Panc1 (cell line): ENCODE results near the gene FAM151A. TPM values are rescaled to one million over a fixed set of nuclear protein-coding genes. Genes with fewer than 3 reads are reported as not detected.

Experiments
- ATAC-seq: fragments of 200-7000 bp; cut with Tn5 transposase; 2 replicates; pipeline ENCODE4 v1.9.1; 2020; ENCODE audit warnings: mild to moderate bottlenecking, moderate library complexity
- BruUV-seq: library from RNA; stranded (reverse); fragments of 400-500 nt; replicated peaks from 2 replicates; lab custom pipeline; 2021; lab: Mats Ljungman, UMichigan
- CTCF ChIA-PET: fragments of 300-600 bp; sonication (Branson Sonifier 250); formaldehyde crosslinking; loops from one replicate; lab custom pipeline; 2022; ENCODE audit warnings: antibody characterized with exemption; lab: Charles Lee
- POLR2A ChIA-PET: fragments of 300-600 bp; sonication (Branson Sonifier 250); formaldehyde crosslinking; loops from one replicate; lab custom pipeline; 2022; ENCODE audit warnings: antibody characterized with exemption; lab: Charles Lee
- DNase-seq: peaks from one replicate; pipeline ENCODE4 v3.0.0-alpha.2; 2010; ENCODE audit warnings: low read depth, low spot score
- H3K27ac ChIP-seq: 2 replicates; pipeline ENCODE4 v1.5.1; 2011; ENCODE audit warnings: mild to moderate bottlenecking, low read length, inconsistent platforms
- H3K27me3 ChIP-seq: fragments of 200-500 bp; sonication (Bioruptor generic); 2 replicates; pipeline ENCODE4 v1.6.0; 2014; ENCODE audit warnings: low read length, inconsistent platforms; ENCODE audit not compliant: control insufficient read depth, insufficient read depth
- H3K36me3 ChIP-seq: fragments of 200-500 bp; sonication (Bioruptor generic); 2 replicates; pipeline ENCODE4 v1.5.1; 2014; ENCODE audit warnings: inconsistent platforms, mild to moderate bottlenecking, low read length, moderate library complexity; ENCODE audit not compliant: control insufficient read depth, insufficient read depth
- H3K4me1 ChIP-seq: 2 replicates; pipeline ENCODE4 v1.5.1; 2011; ENCODE audit warnings: inconsistent platforms, mild to moderate bottlenecking, low read length, moderate library complexity; ENCODE audit not compliant: control insufficient read depth, insufficient read depth
- H3K4me3 ChIP-seq, 2 experiments: 2 replicates each; pipeline ENCODE4 v1.5.1; 2011 to 2012; ENCODE audit warnings: low read depth in 2 of 2, low read length in 2 of 2, mild to moderate bottlenecking in 2 of 2, inconsistent platforms in 1 of 2, moderate library complexity in 1 of 2
- H3K9me3 ChIP-seq: fragments of 200-500 bp; sonication (Bioruptor generic); 2 replicates; pipeline ENCODE4 v1.5.1; 2014; ENCODE audit warnings: low read depth, mild to moderate bottlenecking, inconsistent platforms, low read length, moderate library complexity; ENCODE audit not compliant: control insufficient read depth, insufficient read depth
- CTCF ChIP-seq: fragments of 450-650 bp; IDR thresholded peaks from 2 replicates; pipeline ENCODE4 v1.5.1; 2017; ENCODE audit warnings: mild to moderate bottlenecking
- POLR2AphosphoS5 ChIP-seq: IDR thresholded peaks from 2 replicates; pipeline ENCODE4 v1.6.1; 2012; ENCODE audit warnings: mild to moderate bottlenecking, low read depth, low read length, moderate library complexity
- SIN3A ChIP-seq: IDR thresholded peaks from 2 replicates; pipeline ENCODE4 v1.6.1; 2012; ENCODE audit warnings: low read depth, mild to moderate bottlenecking, low read length, moderate library complexity, borderline replicate concordance; ENCODE audit not compliant: insufficient read depth
- TCF7L2 ChIP-seq: IDR thresholded peaks from 2 replicates; pipeline ENCODE4 v1.6.1; 2011; ENCODE audit warnings: mild to moderate bottlenecking, low read depth, low read length, inconsistent platforms
- in situ Hi-C: cut with HindIII; loops from 2 replicates; pipeline ENCODE4 v1.10.0; 2016; ENCODE audit warnings: low sequenced_read_pairs, low pct_unique_long_range_greater_than_20kb
- intact Hi-C: fragments of 100-400 bp; cut with micrococcal nuclease; formaldehyde crosslinking; loops from one replicate; pipeline ENCODE4 v1.10.0; 2022; ENCODE audit not compliant: unreplicated experiment
- total RNA-seq: library from RNA; stranded (reverse); gene quantifications from one replicate; pipeline ENCODE4 v1.2.1, GENCODE V29; 2021; ENCODE audit not compliant: unreplicated experiment
- TF ChIP-seq, protein P1 (sequence below), 2 experiments: IDR thresholded peaks; 2 replicates each; pipeline ENCODE4 v1.6.1; 2011 to 2012; ENCODE audit warnings: low read depth in 2 of 2, control low read depth in 1 of 2, low read length in 1 of 2, mild to moderate bottlenecking in 1 of 2, moderate library complexity in 1 of 2; ENCODE audit not compliant: insufficient read depth in 1 of 2

The FAM151A gene
- total RNA-seq, 1 experiment from 2014 or later: not detected

- no peaks in the 10 kb centered on the region for H3K36me3 ChIP-seq
- no peaks in the 10 kb centered on the region for H3K4me1 ChIP-seq
- DNase-seq (no peak), ATAC-seq (no peak)
- ChIA-PET POLR2A (no interaction called here), CTCF (no interaction called here)
- BruUV-seq: no TSS peak
- no peaks in the 10 kb centered on the region for H3K27me3 ChIP-seq
- no peak overlapping the region for H3K4me3 ChIP-seq
- intact Hi-C loops: no loop called here
- H3K27ac ChIP-seq: no peak overlapping the region
- in situ Hi-C loops: no loop called here
- H3K9me3 ChIP-seq: no peaks in the 10 kb centered on the region
- TF ChIP-seq, protein P1, sequence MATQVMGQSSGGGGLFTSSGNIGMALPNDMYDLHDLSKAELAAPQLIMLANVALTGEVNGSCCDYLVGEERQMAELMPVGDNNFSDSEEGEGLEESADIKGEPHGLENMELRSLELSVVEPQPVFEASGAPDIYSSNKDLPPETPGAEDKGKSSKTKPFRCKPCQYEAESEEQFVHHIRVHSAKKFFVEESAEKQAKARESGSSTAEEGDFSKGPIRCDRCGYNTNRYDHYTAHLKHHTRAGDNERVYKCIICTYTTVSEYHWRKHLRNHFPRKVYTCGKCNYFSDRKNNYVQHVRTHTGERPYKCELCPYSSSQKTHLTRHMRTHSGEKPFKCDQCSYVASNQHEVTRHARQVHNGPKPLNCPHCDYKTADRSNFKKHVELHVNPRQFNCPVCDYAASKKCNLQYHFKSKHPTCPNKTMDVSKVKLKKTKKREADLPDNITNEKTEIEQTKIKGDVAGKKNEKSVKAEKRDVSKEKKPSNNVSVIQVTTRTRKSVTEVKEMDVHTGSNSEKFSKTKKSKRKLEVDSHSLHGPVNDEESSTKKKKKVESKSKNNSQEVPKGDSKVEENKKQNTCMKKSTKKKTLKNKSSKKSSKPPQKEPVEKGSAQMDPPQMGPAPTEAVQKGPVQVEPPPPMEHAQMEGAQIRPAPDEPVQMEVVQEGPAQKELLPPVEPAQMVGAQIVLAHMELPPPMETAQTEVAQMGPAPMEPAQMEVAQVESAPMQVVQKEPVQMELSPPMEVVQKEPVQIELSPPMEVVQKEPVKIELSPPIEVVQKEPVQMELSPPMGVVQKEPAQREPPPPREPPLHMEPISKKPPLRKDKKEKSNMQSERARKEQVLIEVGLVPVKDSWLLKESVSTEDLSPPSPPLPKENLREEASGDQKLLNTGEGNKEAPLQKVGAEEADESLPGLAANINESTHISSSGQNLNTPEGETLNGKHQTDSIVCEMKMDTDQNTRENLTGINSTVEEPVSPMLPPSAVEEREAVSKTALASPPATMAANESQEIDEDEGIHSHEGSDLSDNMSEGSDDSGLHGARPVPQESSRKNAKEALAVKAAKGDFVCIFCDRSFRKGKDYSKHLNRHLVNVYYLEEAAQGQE (IDR thresholded peaks at IDR 0.05; ENCODE audit: insufficient read depth in 1 of 2, low read depth in 2 of 2, low read length in 1 of 2): no peak
- TF ChIP-seq TCF7L2: no peak
- no peak for TF ChIP-seq POLR2AphosphoS5
- TF ChIP-seq SIN3A: no peak
- TF ChIP-seq CTCF: no peak
Measured at GRCh38 chr1:54575161-54575560, 48.2 kb downstream of the FAM151A start.

DNA sequence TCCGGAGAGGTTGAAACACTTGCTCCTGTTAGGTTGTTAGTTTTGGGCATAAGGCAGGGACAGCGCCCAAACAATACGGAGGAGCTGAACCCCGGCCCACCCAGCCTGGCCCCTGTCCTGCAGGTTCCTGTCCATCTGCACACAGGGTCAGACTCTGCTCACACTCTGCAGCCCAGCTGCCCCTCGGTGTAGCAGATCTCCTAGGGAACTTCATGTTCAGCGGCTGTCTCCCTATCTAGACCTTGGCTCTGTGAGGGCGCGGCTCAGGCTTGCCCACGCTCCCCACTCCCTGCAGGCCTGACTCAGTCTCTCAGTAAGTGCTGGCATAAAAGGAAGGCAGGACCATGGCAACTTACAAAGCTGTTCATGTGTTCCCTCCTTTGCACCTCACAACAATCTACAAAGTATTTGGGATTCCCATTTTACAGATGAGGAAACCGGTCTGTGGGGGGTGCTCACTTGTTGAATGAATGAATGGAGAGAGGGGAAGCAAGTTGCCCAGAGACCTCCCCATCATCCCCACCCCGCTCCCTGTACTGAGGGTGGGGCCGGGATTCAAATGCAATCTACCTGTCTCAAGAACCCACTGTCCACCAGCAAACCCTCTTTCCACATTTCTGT lies 49.1 kb downstream of the FAM151A start:
- Histone ChIP-seq H3K36me3 (no peaks in the 10 kb centered on the region), H3K27ac (no peak overlapping the region), H3K27me3 (no peaks in the 10 kb centered on the region), H3K4me3 (no peak overlapping the region), H3K9me3 (no peaks in the 10 kb centered on the region), H3K4me1 (no peaks in the 10 kb centered on the region)
- DNase-seq (no peak), ATAC-seq (no peak)
- ChIA-PET POLR2A (no interaction called here), CTCF (interaction anchor here (0.6 kb wide), 1 partner anchor 188 kb away, joined by 11 read pairs; no protein-coding TSS in a partner anchor)
- intact Hi-C loops (no loop called here), in situ Hi-C loops (no loop called here)
- TF ChIP-seq POLR2AphosphoS5 (no peak), SIN3A (no peak), TCF7L2 (no peak), CTCF (no peak)
- TF ChIP-seq, protein P1 (IDR thresholded peaks at IDR 0.05; ENCODE audit: insufficient read depth in 1 of 2, low read depth in 2 of 2, low read length in 1 of 2): no peak
- no TSS peak for BruUV-seq
